ENCODE results near the gene PTCH2. TPM values are rescaled to one million over a fixed set of nuclear protein-coding genes. Genes with fewer than 3 reads are reported as not detected.

PTCH2 gene
- 0.11 to 0.30 TPM (median 0.23 TPM) in 5 replicates for total RNA-seq (2022; extraction: Qiagen RNA extraction)

GRCh38 chr1:44842862-44843655 is at the start of gene PTCH2:
Gene PTCH2 (minus strand): TSS chr1:44843253. CDS start chr1:44842932, 321 bp downstream.

GRCh38 chr1:44808063-44808937 is 34.8 kb downstream of the PTCH2 start, which contains the start of gene BTBD19:
Gene BTBD19 (plus strand): TSS chr1:44808523. CDS start chr1:44808821, 298 bp downstream.

GRCh38 chr1:44806704-44807363 is 36.2 kb downstream of the PTCH2 start, which contains the start of gene DYNLT4:
Gene DYNLT4 (minus strand): TSS chr1:44807351. CDS start chr1:44806668, 683 bp downstream.

GRCh38 chr1:44799770-44800584 is 43.1 kb downstream of the PTCH2 start, which contains the start of gene PLK3:
Gene PLK3 (plus strand): TSS chr1:44800377. CDS start chr1:44800464, 87 bp downstream.

GRCh38 chr1:44788120-44788860 is 54.8 kb downstream of the PTCH2 start, which contains the start of gene BEST4:
Gene BEST4 (minus strand): TSS chr1:44788170. CDS start chr1:44787705, 465 bp downstream.

GRCh38 chr1:44775078-44775929 is 67.7 kb downstream of the PTCH2 start, which contains the start of gene RPS8:
Gene RPS8 (plus strand): TSS chr1:44775540. CDS start chr1:44775597, 57 bp downstream.

Other genes starting within 250 kb of the PTCH2 start
- 6.6 to 9.2 TPM (median 8.2 TPM) in 5 replicates for gene TMEM53, start 168.8 kb downstream of the PTCH2 start, total RNA-seq (2022; extraction: Qiagen RNA extraction)
- gene ARMH1, start 168.5 kb downstream of the PTCH2 start, total RNA-seq (2022; extraction: Qiagen RNA extraction), result 0.50 to 1.5 TPM (median 0.98 TPM) in 5 replicates
- gene RNU5D-1, start 112.1 kb downstream of the PTCH2 start, total RNA-seq (2022; extraction: Qiagen RNA extraction), result not detected in 5 replicates
- 35.0 to 42.9 TPM (median 37.0 TPM) in 5 replicates for gene KIF2C, start 103.4 kb downstream of the PTCH2 start, total RNA-seq (2022; extraction: Qiagen RNA extraction)
- gene RPS8, start 67.7 kb downstream of the PTCH2 start, total RNA-seq (2022; extraction: Qiagen RNA extraction), result 1,550 to 1,720 TPM (median 1,658 TPM) in 5 replicates
- 0.17 to 0.37 TPM (median 0.24 TPM) in 5 replicates for gene BEST4, start 55.1 kb downstream of the PTCH2 start, total RNA-seq (2022; extraction: Qiagen RNA extraction)
- gene PLK3, start 42.9 kb downstream of the PTCH2 start, total RNA-seq (2022; extraction: Qiagen RNA extraction), result 12.5 to 18.2 TPM (median 15.1 TPM) in 5 replicates
- gene DYNLT4, start 35.9 kb downstream of the PTCH2 start, total RNA-seq (2022; extraction: Qiagen RNA extraction), result 0.63 to 0.93 TPM (median 0.68 TPM) in 4 of 5 replicates, not detected in the other
- gene BTBD19, start 34.7 kb downstream of the PTCH2 start, total RNA-seq (2022; extraction: Qiagen RNA extraction), result 1.5 to 2.6 TPM (median 2.4 TPM) in 5 replicates
- 15.6 to 19.8 TPM (median 16.1 TPM) in 5 replicates for gene EIF2B3, start 143.3 kb upstream of the PTCH2 start, total RNA-seq (2022; extraction: Qiagen RNA extraction)
- gene HECTD3, start 168.1 kb upstream of the PTCH2 start, total RNA-seq (2022; extraction: Qiagen RNA extraction), result 14.8 to 19.5 TPM (median 17.0 TPM) in 5 replicates
- 46.5 to 49.7 TPM (median 48.8 TPM) in 5 replicates for gene UROD, start 169.0 kb upstream of the PTCH2 start, total RNA-seq (2022; extraction: Qiagen RNA extraction)

Data from A549 treated with AZD2906 at 1 μM for 4 hours (cell line).